Head of caudate nucleus (tissue), 42 donors: ENCODE results near the gene SEMA6B.
"Not testable (repeated sequence)": the region's sequence is repeated elsewhere in the genome, so short reads cannot be mapped to it uniquely, and the experiment has no call there.

Experiments used
- DNase-seq, 42 donors: peaks; one replicate each; pipeline versions ENCODE4 v3.0.0 to v3.0.0-alpha.2; 2020 to 2021; ENCODE audit warnings: mixed read lengths in 7 of 42
- intact Hi-C: fragments of 100-400 bp; cut with DNase I; formaldehyde crosslinking; loops from one replicate; pipeline ENCODE4 v1.15.0; 2022

The SEMA6B gene

DNA sequence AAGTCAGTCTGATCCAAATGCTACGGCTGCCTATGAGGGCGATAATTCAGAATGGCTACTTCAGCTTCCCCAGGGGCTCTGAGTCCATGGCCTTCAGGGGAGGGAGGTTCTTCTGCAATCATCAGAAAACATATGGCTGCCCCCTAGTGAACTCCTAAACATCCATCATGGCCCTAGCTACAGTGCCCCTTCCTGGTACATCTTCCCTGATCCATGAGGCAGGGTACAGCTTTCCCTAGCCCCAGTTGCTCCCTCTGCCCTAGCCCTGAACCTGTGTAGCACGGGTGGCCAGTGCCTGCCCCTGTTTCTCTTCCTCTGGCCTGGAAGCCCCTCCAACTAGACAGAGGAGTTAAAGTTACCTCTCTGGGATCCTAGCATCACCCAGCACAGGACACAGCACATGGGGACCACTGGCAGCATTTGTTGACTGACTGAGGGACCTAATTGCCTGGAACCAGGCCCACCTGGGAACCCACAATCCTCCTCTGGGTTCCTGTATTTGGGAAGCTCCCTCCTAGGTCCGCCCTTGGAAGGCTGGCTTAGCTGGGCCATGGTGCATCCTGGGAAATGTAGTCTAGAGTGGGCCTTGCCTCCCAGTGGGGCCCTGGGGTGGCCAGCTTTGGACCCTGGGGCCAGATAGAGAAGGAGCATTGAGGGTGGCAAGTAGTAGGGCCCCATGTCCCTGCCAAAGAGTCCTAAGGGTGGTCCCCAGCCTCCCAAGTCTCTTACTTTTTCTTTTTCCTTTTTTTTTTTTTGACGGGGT lies 17.7 kb upstream of the SEMA6B start:
- DNase-seq, result no peak
- intact Hi-C loops, result loop anchor here (5.0 kb wide), 1 partner anchor 60 kb away; the partner anchor contains the start of gene TNFAIP8L1

DNA sequence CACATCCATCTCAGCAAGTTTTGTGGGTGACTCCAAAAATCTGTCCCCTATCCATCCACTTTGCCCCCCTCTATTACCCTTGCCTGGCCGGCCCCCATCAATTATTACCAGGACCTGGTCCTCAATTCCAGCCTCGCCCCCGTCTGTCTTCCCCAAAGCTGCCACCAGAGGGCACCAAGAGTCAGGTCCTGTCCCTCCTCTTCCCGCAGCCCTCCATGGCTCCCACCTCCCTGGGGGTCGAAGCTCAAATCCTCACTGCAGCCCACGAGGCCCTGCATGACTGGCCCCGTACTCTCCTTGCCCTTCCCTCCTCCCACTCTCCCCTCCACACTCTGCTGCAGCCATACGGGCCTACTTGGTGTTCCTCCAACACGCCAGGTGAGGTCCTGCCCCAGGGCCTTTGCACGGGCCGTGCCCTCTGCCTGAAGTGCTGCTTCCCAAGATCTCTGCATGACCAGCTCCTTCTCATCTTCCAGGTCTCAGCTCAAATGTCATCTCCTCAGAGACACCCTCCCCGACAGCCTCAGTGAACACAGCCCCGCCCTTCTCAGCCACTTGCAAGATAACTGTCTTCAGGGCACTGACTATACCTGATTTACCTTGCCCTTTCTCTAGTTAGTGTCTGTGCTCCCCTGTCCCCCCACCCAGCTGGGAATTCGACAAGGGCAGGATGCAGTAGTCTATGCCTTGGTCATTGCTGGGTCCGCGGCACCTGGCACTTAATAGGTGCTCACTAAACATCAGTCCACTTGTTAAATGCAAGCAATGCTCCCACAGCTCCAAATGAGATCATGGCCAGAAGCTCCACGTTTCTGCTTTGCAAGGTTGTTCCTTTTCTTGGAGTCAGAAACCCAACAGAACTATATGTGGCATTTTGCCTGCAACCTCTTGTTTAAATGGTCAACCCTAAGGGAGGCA lies 16.8 kb upstream of the SEMA6B start:
- intact Hi-C loops, result loop anchor here (5.0 kb wide), 1 partner anchor 61 kb away; the partner anchor contains the start of gene TNFAIP8L1
- peak in 39 of 42 donors; percentile 34 to 83 (median 65) for DNase-seq

DNA sequence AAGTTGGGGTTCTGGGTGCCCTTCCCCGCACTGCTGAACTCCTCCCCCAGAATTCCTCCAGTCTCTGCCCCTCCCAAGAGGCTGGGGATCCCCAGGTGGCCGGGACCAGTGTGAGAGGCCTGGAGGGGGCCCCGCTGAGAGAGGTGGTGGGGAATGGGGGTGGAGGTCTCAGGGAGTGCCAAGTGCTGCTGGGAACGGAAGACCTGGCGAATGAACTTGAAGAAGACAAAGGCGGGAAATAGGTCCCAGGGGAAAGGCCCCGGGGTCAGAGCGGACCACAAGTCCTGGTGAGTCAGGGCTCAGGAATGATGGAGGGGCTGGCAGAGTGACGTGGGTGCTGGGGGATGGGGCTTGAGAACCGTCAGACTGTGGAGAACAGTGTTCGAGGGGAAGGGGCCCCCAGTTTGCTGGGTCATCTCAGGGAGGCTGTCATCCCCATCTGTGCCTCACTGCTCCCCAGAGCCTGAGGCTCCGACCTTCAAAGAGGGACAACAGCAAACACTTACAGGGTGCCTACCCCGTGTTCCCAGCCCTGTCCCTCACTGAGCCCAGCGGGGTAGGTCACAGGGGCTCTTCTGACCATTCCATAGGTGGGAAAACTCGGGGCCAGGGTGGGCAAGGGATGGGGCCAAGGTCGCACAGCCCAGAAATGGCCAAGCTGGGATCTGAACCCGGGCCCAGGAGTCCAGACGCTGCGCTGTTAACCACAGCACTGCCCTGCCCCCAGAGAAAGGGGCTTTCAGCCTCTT lies 16.0 kb upstream of the SEMA6B start:
- intact Hi-C loops, result loop anchor here (5.0 kb wide), 1 partner anchor 62 kb away; the partner anchor contains the start of gene TNFAIP8L1
- no peak for DNase-seq

DNA sequence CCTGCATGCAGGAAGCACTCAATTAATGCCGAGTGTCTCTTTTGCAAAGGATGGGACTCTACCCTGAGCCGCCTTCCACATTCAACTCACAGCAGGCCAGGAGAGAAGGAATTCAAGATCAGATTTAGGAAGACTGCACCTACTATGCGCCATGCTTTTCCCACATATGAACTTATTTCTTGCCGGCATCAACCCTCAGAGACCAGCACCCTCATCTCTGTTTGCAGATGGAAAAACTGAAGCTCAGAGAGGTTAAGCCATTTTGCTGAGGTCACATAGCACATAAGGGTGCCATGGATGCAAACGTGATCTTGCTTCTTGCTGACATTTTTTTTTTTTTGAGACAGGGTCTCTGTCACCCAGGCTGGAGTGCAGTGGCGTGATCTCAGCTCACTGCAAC lies 14.2 kb upstream of the SEMA6B start:
- intact Hi-C loops, result no loop called here
- DNase-seq, result no peak

DNA sequence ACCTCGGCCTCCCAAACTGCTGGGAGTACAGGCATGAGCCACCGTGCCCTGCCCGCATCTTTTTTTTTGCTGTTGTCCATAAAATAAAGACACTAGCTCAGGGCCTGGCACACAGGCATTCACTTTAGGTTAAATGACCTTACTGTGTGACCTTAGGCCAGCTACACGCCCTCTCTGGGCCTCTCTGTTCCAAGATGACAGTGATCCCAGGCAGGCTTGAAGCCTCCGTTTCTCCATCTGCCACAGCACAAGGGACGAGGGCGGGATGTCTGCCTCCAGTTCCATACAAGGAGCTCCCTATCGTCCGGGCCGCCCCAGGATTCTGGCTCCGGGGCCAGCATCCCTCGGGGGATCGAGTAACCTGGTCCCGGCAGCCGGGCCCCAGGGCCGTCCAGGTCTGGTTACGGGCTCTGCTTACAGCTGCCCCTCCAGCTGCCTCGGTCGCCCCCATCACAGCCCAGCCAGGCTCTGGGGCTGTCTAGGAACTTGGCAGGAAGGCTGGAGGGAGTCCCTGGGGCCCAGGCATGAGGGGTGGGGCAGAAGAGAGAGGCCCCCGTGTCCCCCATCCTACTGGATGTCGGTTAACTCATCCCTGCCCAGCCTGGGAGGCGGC lies 11.9 kb upstream of the SEMA6B start:
- intact Hi-C loops, result no loop called here
- no peak for DNase-seq

DNA sequence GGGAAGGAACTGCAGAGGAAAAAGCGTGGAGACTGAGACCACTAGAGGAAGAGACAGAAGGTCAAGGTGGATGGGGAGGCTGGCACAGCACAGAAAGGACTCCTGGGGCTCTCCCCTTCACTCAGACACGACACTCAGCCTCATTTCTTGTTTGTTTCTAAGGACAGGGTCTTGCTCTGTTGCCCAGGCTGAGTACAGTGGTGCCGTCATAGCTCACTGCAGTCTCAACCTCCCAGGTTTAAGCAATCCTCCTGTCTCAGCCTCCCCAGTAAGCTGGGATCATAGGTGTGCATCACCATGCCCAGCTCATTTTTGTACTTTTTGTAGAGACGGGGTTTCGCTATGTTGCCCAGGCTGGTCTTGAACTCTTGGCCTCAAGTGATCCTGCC lies 11.4 kb upstream of the SEMA6B start:
- intact Hi-C loops, result no loop called here

DNA sequence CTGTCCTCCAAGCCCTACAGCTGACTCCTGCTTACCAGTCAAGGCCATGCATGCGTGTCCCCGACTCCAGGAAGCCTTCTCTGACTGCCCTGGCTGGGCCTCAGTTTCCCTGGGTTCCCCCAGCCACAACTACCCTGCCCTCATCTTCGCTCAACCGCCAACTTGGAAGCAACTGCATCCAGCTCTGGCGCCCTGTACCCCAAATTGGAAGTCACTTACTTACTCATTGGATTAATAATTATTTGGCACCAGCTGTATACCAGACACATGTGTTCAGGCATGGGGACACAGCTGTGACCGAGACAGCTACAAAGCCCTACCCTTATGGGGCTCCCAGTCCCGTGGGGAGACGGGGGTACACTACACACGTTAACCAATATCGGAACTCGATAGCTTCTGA lies 10.9 kb upstream of the SEMA6B start:
- DNase-seq, result no peak
- intact Hi-C loops, result no loop called here

More for the DNA sequence above, 11.4 kb upstream of the SEMA6B start:
- no peak for DNase-seq

DNA sequence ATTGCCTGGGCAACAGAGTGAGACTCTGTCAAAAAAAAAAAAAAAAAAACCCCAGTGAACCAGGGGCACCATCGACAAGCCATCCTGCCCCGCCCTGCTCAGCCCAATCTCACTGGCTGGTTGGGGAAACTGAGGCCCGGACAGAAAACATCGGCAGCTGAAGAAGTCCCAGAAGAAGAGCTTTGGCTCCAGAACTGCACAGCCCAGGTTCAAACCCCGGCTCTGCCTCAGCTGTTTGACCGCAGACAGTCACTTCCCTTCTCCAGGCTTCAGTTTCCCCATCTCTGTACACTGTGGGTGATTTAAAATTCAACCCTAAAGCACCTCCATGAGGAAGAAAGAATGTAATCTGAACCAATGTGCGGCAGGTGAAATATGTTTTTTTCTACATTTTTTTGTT lies 9.4 kb upstream of the SEMA6B start:
- intact Hi-C loops, result no loop called here
- peak in 1 of 42 donors; percentile 12 for DNase-seq

DNA sequence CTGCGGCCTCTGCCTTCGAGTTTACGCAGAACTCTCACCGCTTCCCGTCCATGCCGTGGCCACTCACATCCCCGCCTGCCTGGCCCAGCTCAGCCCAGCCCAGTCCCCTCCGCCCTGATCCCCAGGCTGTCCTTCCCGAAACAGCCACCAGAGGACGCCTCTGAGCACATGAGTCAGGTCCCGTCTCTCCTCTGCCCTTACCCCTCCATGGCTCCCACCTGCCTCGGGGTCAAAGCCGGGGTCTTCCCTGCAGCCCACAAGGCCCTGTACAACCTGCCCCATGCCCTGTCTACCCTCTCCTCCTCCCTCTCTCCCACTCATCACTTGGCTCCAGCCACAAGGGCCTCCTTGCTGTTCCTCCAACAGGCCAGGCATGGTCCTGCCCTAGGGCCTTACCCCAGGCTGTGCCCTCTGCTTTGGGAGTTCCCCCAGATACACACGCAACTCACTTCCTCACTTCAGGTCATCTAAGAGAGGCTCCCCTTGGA lies 8.1 kb upstream of the SEMA6B start:
- intact Hi-C loops, result no loop called here
- DNase-seq, result peak in 26 of 42 donors; percentile 16 to 71 (median 52)

DNA sequence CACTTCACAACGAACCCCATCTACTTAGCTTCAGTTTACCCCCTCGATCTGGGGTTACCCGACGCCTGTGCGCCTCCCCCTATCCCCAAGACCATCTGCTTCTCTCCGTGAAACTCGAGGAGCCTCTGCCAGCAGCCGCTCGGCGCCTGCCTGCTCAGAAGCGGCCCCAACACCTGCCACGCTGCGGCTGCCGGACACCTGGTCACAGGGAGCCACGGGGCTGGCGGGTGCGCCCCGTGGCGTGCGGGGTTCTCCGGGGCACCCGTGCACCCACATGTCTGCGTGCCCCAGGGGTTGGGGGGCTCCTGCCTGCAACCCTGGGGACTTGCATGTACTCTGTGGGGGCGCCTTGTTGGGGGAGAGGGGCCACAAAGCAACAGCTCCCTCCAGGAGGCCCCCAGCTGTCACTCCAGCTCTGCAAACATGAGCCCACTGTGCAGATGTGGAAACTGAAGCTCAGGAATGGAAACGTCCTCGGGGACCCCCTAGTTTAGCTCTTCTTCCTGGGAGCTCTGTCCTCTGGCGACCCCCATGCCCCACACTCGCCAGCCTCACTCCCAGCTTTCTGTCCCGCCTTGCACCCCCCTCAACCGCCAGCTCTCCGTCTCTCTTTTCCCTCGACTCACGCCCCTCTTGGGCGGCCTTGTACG lies 7.0 kb upstream of the SEMA6B start:
- DNase-seq, result no peak
- intact Hi-C loops, result no loop called here

DNA sequence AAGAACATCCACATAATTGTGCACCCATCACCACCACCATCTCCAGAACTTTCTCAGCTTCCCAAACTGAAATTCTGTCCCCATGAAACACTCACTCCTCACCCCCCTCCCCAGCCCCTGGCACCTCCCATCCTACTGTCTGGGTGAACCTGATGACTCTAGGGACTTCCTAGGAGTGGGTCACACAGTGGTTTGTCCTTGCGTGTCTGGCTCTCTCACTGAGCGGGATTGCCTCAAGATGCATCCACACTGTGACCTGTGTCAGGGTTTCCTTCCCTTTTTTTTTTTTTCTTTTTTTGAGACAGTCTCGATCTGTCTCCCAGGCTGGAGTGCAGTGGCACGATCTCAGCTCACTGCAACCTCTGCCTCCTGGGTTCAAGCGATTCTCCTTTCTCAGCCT lies 4.1 kb upstream of the SEMA6B start:
- intact Hi-C loops, result not testable (repeated sequence)
- peak in 1 of 42 donors; percentile 38 for DNase-seq

DNA sequence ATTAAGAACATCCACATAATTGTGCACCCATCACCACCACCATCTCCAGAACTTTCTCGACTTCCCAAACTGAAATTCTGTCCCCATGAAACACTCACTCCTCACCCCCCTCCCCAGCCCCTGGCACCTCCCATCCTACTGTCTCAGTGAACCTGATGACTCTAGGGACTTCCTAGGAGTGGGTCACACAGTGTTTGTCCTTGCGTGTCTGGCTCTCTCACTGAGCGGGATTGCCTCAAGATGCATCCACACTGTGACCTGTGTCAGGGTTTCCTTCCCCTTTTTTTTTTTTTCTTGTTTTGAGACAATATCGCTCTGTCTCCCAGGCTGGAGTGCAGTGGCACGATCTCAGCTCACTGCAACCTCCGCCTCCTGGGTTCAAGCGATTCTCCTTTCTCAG lies 2.6 kb upstream of the SEMA6B start:
- DNase-seq, result peak in 1 of 42 donors; percentile 39
- intact Hi-C loops, result not testable (repeated sequence)

DNA sequence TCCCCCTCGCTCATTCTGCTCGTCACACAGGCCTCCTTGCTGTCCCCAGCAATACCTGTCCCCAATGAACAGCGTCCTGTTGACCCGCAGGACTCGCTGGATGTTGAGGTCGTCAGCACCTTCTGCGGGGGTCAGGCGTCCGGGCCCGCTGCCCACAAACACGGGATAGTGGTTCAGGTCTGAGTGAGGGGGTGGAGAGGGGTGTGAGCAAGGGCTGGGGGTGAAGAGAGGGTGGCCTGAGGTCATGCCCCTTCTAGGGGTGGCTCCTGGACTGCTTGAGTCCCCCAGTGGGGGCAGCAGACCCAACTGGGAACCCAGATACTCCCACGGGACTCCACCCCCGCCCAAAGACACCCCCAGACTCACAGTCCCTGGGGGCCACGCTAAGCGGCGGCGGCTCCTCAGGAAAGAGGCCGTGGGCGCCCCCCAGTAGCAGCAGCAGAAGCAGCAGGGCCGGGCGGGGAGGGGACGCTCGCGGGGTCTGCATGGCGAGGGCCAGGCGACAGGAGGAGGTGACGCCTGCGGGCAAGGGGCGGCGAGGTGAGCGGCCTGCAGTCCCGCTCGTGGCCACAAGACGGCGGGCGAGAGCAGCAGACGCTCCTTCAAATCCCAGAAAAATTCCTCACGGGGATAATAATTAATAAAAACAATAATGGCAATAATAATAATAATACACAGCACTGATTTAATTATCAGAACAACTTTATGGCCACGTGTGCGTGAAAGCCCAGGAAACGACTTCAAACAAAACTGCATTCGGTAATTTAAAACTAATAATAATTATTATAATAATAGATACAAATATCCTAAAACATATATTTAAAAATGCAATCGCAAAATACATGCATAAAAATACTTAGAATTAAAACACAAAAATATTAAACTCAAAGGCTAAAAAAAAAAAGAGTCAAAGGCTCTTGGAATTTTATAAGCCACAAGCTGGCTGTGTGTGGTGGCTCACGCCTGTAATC lies 1.2 kb downstream of the SEMA6B start:
- intact Hi-C loops, result no loop called here
- DNase-seq, result peak in 18 of 42 donors; percentile 18 to 74 (median 47)

DNA sequence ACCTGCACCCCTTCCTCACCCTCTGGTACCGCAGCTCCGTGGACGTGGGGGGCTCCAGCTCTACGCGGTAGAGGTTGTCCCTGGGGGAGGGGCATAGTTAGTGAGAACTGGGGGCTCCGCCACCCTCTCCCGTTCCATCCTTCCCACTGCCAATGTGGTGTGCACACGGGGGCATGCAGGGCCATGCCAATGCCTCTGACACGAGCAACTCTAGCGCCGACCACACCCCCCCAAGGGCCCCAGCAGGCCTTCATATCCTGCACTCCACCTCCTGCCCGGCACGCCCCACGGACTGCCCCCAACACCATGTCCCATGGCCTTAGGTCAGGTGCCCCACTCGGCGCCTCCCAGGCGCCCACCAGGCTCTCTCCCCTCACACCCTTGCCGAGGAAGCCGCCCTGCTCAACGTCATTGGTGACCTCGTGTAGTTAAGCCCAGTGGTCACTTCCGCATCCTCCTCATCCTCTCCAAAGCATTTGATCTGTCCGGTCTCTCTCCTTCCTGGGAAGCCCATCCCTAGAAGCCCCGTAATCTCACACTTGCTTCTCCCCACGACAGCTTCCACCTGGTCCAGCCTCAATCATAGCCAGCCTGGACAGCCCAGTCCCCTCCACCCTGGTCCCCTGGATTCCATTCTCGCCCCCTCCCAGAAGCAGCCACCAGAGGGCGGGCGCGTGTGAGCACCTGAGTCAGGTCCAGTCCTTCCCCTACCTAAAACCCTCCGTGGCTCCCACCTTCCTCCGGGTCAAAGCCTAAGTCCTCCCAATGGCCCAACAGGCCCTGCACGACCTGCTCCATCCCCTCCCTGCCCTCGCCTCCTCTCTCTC lies 2.1 kb downstream of the SEMA6B start:
- intact Hi-C loops, result no loop called here
- DNase-seq, result no peak

DNA sequence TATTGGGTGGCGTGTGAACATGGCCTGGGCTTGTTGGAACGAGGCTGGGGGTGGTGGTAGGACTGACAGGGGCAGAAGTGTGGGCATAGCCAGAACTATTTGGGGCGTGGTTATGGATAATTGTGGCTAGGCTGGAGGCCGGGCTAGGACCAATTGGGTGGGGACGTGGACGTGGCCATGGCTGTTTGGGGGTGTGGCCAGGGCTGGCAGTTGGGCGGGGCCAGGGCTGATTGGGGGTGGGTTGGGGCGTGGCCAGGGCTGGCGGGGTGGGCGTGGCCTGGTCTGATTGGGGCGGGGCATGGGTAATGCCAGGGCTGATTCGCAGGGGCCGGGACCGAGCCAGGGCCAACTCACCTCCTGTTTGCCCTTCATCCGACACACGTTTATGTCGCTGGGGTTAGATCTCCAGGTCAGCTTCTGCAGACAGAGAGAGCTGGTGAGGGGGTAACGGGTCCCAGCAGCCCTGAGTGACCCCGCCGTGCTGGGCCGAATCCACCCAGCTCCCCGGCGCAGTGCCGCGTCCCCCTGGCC lies 2.8 kb downstream of the SEMA6B start:
- no peak for DNase-seq
- intact Hi-C loops, result no loop called here
